ENCODE data around the gene PKNOX2.

DNA sequence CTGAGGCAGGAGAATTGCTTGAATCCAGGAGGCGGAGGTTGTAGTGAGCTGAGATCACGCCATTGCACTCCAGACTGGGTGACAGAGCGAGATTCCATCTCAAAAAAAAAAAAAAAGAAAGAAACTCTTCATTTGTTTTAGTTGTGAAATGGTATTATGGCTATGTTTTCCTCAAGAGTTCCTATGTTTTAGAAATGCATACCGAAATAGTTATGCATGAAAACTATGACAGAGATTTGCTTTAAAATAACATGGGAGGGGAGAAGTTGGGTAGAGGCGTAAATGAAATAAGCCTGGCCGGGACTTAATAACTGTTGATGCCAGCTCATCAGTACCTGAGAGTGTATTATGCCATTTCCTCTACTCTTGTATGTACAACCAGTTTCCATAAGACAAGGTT is 283.2 kb downstream of the PKNOX2 start:
- TF ChIP-seq, protein P1, sequence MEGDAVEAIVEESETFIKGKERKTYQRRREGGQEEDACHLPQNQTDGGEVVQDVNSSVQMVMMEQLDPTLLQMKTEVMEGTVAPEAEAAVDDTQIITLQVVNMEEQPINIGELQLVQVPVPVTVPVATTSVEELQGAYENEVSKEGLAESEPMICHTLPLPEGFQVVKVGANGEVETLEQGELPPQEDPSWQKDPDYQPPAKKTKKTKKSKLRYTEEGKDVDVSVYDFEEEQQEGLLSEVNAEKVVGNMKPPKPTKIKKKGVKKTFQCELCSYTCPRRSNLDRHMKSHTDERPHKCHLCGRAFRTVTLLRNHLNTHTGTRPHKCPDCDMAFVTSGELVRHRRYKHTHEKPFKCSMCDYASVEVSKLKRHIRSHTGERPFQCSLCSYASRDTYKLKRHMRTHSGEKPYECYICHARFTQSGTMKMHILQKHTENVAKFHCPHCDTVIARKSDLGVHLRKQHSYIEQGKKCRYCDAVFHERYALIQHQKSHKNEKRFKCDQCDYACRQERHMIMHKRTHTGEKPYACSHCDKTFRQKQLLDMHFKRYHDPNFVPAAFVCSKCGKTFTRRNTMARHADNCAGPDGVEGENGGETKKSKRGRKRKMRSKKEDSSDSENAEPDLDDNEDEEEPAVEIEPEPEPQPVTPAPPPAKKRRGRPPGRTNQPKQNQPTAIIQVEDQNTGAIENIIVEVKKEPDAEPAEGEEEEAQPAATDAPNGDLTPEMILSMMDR (IDR thresholded peaks at IDR 0.05): no peak
- TF ChIP-seq POLR2AphosphoS5 (IDR thresholded peaks at IDR 0.05): no peak

All from esophagus muscularis mucosa (tissue), 3 donors.